HG03039 (cell line): Measurements from ENCODE around the gene IFT20.
"Not testable (repeated sequence)": the region's sequence is repeated elsewhere in the genome, so short reads cannot be mapped to it uniquely, and the experiment has no call there.

Experiments
- ATAC-seq: cut with Tn5 transposase; IDR thresholded peaks from one replicate; pipeline ENCODE4 v1.9.1; 2021; ENCODE audit warnings: mild to moderate bottlenecking, moderate library complexity; ENCODE audit not compliant: unreplicated experiment

Gene IFT20

GRCh38 chr17:28317099-28317965 is 17.9 kb downstream of the IFT20 start:
- ATAC-seq = no peak

DNA sequence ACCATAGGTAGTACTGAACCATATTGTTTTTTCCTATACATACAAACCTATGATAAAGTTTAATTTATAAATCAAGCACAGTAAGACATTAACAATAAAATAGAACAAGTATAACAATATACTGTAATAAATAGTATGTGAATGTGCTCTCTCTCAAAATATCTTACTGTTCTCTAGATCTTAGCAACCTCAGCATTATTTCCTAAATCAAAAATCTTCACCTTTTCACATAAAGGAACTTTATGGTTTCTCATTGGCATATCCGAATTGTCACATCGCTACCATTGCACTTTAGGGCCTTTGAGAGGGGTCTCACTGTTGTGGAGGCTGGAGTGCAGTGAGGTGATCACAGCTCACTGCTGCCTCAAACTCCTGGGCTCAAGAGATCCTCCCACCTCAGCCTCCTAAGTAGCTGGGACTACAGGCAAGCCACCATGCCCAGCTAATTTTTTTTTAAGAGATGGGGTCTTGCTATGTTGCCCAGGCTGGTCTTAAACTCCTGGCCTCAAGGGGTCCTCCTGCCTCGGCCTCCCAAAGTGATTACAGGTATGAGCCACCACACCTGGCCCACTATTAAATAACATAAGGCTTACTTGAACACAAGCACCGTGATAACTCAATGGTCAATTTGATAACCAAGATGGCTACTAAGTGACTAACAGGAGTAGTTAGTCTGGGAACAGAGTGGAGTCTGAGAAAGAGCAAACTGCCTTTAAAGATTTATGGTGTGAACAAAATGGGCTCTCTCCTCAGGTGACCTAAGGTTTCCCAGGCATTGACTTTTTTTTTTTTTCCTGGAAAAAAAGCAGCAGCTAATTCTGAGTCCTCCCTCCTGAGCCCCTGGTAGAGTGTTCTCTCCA is 19.2 kb downstream of the IFT20 start:
- no peak for ATAC-seq

DNA sequence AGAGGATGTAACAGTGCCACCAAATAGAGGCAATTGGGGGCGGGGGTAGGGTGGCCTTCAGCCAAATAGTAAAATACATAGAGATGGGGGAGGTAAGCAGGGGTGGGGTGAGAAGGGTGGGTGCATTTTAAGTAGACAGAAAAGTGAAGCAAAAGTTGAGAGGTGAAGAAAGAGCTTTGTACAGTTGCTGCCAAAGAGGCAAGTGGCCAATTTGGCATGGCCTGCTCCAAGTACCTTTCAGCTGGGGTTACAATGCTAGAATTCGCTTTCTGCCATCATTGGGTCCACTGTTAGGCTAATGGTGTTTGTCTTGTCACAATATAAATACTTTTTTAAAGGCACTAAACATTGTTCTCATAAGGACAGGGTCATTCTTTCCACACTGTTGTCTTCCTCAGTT is 21.4 kb downstream of the IFT20 start:
- ATAC-seq = no peak

DNA sequence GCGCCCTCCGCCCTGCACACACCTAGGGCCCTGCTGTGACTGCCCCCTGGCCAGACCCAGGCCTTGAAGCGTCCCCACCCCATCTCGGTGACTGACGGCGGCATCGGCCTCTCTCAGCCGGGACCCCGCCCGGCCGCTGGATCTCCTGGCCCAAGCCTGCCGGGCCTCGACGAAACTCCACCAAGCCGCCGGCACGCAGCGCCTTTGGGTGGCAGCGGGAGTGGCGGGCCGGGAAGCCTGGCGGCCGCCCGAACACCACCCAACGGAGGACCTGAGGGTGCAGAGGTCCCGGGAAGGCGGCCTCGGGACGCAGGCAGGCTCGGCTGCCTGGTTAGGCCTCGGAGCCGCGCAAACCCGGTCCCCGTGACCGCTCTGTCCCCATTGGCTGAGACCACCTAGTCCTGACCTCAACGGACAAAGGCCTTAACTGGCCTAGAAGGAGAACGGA is 28.3 kb downstream of the IFT20 start:
- no peak for ATAC-seq

- no peak for ATAC-seq
These were observed 36.8 kb downstream of the IFT20 start for GRCh38 chr17:28298449-28298848.

DNA sequence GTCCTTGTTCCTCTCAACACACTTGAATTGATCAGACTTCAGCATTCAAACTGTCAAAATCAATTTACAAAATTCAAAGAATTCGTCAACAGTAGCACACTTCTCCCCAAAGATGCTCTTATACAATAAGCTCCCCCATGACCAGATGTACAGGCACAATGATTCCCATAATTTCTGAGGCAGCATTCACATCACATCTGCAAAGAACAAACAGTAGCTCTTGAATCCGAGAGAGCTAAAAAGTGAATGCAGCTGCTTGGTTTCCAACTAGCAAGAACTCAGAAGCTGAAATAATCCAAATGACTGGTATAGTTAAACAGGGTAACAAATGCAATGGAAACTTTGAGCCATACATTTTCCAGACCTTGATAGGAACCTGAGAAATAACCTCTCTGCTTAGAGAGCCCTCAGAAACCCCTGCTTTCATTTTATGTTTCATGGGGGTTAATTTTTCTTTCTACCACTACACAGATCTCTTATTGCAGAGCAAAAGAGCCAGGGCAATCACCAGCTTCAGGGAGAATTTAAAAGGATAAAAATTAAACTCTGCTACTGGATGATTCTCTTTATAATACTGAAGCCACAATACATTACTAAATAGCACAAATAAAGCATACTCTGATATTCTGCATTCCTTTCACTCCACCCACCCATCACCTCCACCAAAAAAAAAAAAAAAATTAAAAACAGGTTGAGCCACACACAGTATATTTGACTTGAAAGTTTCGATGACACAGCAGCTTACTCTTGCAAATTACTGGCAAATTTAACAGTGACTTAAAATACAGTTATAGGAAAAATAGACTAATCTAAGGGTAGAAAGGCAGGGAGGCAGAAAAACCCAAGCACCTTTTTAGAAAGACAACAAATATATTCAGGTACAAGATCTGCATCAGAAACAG is 39.3 kb downstream of the IFT20 start:
- no peak for ATAC-seq

DNA sequence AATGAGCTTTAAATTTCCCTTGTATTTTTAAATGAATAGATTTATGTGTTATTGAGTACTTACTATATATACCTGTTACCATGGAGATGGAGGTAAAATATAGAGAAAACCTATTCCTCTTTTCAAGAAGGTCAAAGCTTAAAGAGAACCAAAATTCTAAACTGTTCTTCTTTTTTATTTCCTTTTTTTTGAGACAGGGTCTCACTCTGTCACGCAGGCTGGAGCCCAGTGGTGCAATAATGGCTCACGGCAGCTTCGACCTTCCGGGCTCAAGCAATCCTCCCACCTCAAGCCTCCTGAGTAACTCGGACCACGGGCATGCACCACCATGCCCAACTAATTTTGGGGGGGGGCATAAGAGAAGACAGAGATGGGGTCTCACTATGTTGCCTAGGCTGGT is 41.3 kb downstream of the IFT20 start:
- ATAC-seq = no peak

DNA sequence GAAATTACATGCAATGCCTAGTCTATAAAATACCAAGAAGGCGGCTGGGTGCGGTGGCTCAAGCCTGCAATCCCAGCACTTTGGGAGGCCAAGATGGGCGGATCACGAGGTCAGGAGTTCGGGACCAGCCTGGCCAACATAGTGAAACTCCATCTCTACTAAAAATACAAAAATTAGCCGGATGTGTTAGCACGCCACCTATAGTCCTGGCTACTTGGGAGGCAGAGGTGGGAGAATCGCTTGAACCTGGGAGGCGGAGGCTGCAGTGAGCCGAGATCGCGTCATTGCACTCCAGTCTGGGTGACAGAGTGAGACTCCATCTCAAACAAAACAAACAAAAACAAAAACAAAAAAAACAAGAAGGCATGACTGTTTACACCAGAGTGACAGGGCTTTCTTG is 42.4 kb downstream of the IFT20 start:
- ATAC-seq = not testable (repeated sequence)

GRCh38 chr17:28291780-28292330 is 43.4 kb downstream of the IFT20 start:
- ATAC-seq = no peak

DNA sequence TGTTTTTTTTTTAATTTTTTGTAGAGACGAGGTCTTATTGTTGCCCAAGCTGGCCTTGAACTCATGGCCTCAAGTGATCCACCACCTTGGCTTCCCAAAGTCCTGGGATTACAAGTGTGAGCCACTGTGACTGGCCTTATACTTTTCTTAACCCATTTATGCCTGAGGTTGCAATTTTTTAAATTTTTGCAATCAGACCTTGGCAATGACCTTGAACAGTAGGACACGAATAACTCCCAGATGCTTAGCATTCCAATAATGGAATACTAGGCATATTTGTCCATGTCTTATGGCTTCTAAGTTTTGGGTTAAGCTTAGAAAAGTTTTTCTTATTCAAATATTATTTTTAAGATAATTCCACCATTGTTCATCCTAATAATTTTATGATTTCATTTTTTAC is 44.6 kb downstream of the IFT20 start:
- no peak for ATAC-seq

- no peak for ATAC-seq
These were observed 49.3 kb downstream of the IFT20 start for GRCh38 chr17:28285965-28286364.

DNA sequence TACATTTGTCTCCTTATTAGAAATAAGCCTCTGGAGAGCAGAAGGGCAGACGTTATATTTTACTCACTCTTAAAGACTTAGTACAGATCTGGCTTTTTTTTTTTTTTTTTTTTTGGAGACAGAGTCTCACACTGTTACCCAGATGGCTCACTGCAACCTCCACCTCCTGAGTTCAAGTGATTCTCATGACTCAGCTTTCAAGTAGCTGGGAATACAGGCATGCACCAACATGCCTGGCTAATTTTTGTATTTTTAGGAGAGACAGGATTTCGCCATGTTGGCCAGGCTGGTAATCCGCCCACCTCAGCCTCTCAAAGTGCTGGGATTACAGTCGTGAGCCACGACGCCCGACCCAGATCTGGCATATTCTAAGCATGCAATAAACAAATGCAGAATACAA is 52.7 kb downstream of the IFT20 start:
- ATAC-seq = no peak

DNA sequence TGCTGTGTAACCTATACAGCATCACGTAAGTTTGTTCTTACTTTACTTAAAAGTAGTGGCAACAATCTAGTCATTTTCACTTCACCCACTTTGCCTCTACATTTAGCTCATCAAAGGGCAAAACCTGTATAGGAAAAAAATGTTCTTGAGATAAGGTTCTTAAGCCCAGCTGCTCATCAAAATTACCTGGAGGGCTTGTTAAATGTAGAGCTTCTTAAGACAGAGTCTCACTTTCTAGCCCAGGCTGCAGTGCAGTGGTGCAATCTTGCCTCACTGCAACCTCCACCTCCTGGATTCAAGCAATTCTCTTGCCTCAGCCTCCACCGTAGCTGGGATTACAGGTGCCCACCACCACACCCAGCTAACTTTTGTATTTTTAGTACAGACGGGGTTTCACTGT is 54.4 kb downstream of the IFT20 start:
- ATAC-seq = no peak

DNA sequence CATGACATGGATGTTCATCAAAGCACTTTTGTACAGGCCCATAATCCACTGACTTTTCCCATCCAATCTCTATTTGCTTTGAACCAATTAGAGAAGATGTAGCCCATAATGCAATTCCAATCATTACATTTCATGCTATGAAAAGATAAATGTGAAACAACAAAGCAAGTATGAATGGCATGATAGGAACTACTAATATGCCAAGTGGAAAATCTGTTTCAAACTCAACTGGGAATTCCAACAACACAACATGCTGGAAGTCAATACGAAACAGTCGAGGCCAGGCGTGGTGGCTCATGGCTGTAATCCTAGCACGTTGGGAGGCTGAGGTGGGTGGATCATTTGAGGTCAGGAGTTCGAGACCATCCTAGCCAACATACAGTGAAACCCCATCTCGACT is 55.9 kb downstream of the IFT20 start:
- no peak for ATAC-seq
